RPMI7951 (cell line): ENCODE results near the gene CDHR3. TPM values are rescaled to one million over a fixed set of nuclear protein-coding genes. Genes with fewer than 3 reads are reported as not detected.

Experiments
- DNase-seq: peaks from one replicate; pipeline ENCODE4 v3.0.0-alpha.2; 2012; ENCODE audit warnings: low read depth
- total RNA-seq: library from RNA; depleted of rRNA; stranded (reverse); fragments of >200 nt; shearing (Covaris generic); gene quantifications from 2 replicates; pipeline ENCODE4 v1.2.3, GENCODE V29; 2014

CDHR3 gene
- total RNA-seq, 1 experiment from 2014 or later: 1.3 TPM

- DNase-seq: no peak
These were observed 86.2 kb downstream of the CDHR3 start for GRCh38 chr7:106049139-106049752.

- DNase-seq: peak; percentile 44
These were observed 87.1 kb downstream of the CDHR3 start for GRCh38 chr7:106050002-106050745.

- DNase-seq: peak; percentile 39
These were observed 87.7 kb downstream of the CDHR3 start for GRCh38 chr7:106050746-106051117.

GRCh38 chr7:106052681-106053080 lies 89.6 kb downstream of the CDHR3 start:
- no peak for DNase-seq

- DNase-seq: peak; percentile 34
These were observed 90.0 kb downstream of the CDHR3 start for GRCh38 chr7:106053109-106053508.

GRCh38 chr7:106054156-106054910 lies 91.3 kb downstream of the CDHR3 start:
- no peak for DNase-seq

GRCh38 chr7:106054971-106055532 lies 92.0 kb downstream of the CDHR3 start:
- no peak for DNase-seq

GRCh38 chr7:106056513-106057203 lies 93.6 kb downstream of the CDHR3 start:
- peak; percentile 71 for DNase-seq

- DNase-seq: no peak
These were observed 94.3 kb downstream of the CDHR3 start for GRCh38 chr7:106057204-106057961.

- peak; percentile 56 for DNase-seq
These were observed 95.2 kb downstream of the CDHR3 start for GRCh38 chr7:106057962-106058927.

- no peak for DNase-seq
These were observed 95.9 kb downstream of the CDHR3 start for GRCh38 chr7:106058928-106059324.

- no peak for DNase-seq
These were observed 96.5 kb downstream of the CDHR3 start for GRCh38 chr7:106059556-106059955.

- no peak for DNase-seq
These were observed 97.4 kb downstream of the CDHR3 start for GRCh38 chr7:106060394-106060920.

GRCh38 chr7:106061301-106061979 lies 98.4 kb downstream of the CDHR3 start:
- DNase-seq: no peak

GRCh38 chr7:106062006-106062405 lies 98.9 kb downstream of the CDHR3 start:
- DNase-seq: no peak

- no peak for DNase-seq
These were observed 99.5 kb downstream of the CDHR3 start for GRCh38 chr7:106062521-106062931.

GRCh38 chr7:106063024-106063423 lies 100.0 kb downstream of the CDHR3 start:
- no peak for DNase-seq

- no peak for DNase-seq
These were observed 100.6 kb downstream of the CDHR3 start for GRCh38 chr7:106063692-106064091.

- no peak for DNase-seq
These were observed 101.3 kb downstream of the CDHR3 start for GRCh38 chr7:106064316-106064715.
